Activated CD8-positive, alpha-beta memory T cell treated with anti-CD3 and anti-CD28 coated beads, Interleukin-2, amount 10 ng/mL, durations not matched to agents 7 days and 5 days (primary cell): Measurements from ENCODE around the gene RNF121. TPM values are rescaled to one million over a fixed set of nuclear protein-coding genes. Genes with fewer than 3 reads are reported as not detected.

ENCODE experiments used
- ATAC-seq: fragments of 150-1000 bp; cut with Tn5 transposase; one replicate; pipeline ENCODE4 v1.10.0; 2021; ENCODE audit warnings: moderate library complexity
- CTCF ChIA-PET: fragments of 350-600 bp; sonication (Branson Sonifier 250); formaldehyde crosslinking; loops from one replicate; lab custom pipeline; 2021; ENCODE audit warnings: antibody characterized with exemption; lab: Charles Lee
- DNase-seq: peaks from one replicate; pipeline ENCODE4 v3.0.0-alpha.2; 2020
- H3K27ac Mint-ChIP-seq: one replicate; pipeline ENCODE4 v1.8.0; 2021; ENCODE audit warnings: mild to moderate bottlenecking, mixed read lengths
- H3K27me3 Mint-ChIP-seq: one replicate; pipeline ENCODE4 v1.8.0; 2021; ENCODE audit warnings: mixed read lengths
- H3K36me3 Mint-ChIP-seq: one replicate; pipeline ENCODE4 v1.8.0; 2021; ENCODE audit warnings: mild to moderate bottlenecking, mixed read lengths
- H3K4me1 Mint-ChIP-seq: one replicate; pipeline ENCODE4 v1.8.0; 2021; ENCODE audit warnings: mixed read lengths
- H3K4me3 Mint-ChIP-seq: one replicate; pipeline ENCODE4 v1.8.0; 2021; ENCODE audit warnings: mild to moderate bottlenecking, moderate library complexity, mixed read lengths
- H3K9me3 Mint-ChIP-seq: one replicate; pipeline ENCODE4 v1.8.0; 2022; ENCODE audit warnings: low read depth, mixed read lengths
- total RNA-seq, 2 experiments: library from RNA; stranded (reverse); gene quantifications; one replicate each; pipeline ENCODE4 v1.2.3, GENCODE V29; 2021

The RNF121 gene
- total RNA-seq, 2 experiments from 2014 or later = 30.7 to 38.7 TPM

DNA sequence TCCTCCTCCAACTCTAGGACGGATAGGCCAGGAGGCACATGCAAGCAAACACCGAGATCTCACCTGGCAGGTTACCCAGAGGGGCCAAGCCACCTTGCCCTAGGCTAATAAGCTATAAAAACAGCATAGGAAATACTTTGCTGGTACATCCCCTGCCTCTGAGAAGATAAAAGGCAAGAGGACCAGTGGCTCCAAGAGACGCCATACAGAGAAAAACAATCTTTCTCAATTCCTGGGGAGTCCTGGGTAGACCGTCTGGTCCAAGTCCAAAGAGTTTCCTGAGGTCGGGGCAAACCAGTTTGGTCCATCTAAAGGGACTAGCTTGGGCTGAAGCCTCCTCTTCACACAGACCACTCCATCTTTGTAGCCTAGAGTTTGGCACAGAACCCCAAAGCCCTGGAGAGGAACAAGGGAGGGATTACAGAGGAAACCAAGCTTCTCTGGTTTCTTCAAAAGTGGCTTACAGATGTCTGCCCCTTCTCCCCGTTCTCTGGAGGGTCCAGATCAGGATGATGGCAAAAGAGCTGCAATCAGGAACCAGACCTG is 111.1 kb downstream of the RNF121 start:
- H3K27ac Mint-ChIP-seq = no peak overlapping the region
- CTCF ChIA-PET = interaction anchor here (0.8 to 3.7 kb wide), 12 partner anchors 9 to 395 kb away, joined by 3 to 30 read pairs (median 4); partner anchors contain the start of gene CLPB
- DNase-seq (no peak), ATAC-seq (no peak)
- H3K36me3 Mint-ChIP-seq = peaks cover 21% of the 10 kb centered on the region
- no peaks in the 10 kb centered on the region for H3K27me3 Mint-ChIP-seq
- H3K9me3 Mint-ChIP-seq = no peaks in the 10 kb centered on the region
- no peak overlapping the region for H3K4me3 Mint-ChIP-seq
- peaks cover 11% of the 10 kb centered on the region for H3K4me1 Mint-ChIP-seq

DNA sequence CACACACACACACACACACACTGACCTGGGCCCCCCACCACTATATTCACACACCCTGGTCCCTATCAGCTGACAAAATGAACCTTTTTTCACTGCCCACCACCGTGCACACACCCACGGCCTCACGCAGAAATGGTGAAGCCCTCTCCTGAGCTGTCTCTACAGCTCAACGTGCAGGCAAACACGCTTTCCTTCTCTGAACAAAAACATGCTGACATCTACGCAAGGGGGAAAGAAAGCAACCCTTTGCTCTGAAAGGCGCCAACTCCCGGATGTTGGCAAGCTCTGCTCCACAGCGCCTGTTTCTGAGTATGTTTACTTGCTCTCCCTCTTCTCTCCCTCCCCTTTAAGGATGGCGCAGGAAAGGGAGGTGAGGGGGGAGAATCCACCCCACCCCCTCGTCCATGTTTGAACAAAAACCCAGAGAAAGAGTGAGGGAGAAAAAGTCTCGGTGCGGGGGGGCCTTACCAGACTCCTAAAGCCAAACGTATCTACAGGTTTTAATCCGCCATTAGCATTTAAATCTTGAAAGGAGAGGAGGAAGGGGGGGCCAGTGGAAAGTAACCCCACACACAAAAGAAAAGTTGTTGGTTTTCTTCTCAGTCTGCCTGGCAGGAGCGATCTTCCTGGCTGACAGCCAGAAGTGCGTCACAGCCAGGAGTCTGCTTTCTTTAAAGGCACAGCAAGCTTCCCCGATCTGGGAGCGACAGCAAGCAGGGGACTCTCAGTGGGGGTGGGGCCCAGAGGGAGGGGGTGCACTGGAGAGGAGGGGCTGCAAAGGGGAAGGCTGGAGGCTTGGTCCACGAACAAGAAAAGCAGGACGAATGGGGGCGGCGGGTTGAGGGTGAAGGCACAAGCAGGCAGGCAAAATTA is 111.9 kb downstream of the RNF121 start:
- peaks cover 11% of the 10 kb centered on the region for H3K4me1 Mint-ChIP-seq
- no peak overlapping the region for H3K4me3 Mint-ChIP-seq
- H3K36me3 Mint-ChIP-seq = peaks cover 16% of the 10 kb centered on the region
- no peaks in the 10 kb centered on the region for H3K27me3 Mint-ChIP-seq
- no peaks in the 10 kb centered on the region for H3K9me3 Mint-ChIP-seq
- no peak overlapping the region for H3K27ac Mint-ChIP-seq
- DNase-seq (peak; percentile 72), ATAC-seq (peak; percentile 76)
- CTCF ChIA-PET = interaction anchor here (0.7 to 3.7 kb wide), 13 partner anchors 8 to 394 kb away, joined by 3 to 30 read pairs (median 3); partner anchors contain the start of gene CLPB

DNA sequence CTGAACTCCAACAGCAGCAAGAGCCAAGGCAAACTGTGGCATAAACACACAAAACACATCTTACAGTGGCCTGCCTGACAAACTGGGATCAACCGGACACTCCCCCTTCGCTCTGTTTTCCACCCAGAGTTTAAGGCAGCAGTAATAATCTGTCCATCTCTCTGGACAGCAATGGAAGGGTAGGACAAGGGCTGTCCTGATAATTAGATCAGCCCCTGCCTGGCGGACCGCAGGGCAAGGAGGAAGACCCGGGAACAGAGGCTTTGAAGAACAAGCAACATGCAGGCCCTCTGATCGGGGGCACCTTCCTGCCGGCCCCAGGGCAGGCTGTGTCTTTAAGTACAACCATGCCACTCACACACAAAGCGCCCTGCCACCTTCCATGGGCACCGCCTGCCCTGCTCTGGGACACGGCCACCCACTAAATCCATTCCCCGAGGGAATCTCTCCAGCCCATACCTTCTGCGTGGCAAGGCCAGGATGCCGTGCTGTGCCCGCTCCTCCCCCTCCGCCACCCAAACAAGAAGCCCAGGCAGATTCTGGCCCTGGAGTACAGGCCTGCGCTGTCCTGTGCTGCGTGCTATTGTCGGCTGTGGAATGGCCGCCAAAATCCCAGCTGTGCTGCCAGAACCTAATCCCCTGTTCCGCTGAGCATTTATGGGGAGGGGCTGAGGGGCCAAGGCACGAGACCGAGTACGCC is 112.7 kb downstream of the RNF121 start:
- Mint-ChIP-seq H3K4me3 (no peak overlapping the region), H3K27ac (no peak overlapping the region), H3K27me3 (no peaks in the 10 kb centered on the region), H3K4me1 (peaks cover 11% of the 10 kb centered on the region), H3K9me3 (no peaks in the 10 kb centered on the region), H3K36me3 (peaks cover 14% of the 10 kb centered on the region)
- CTCF ChIA-PET = interaction anchor here (0.8 to 1.3 kb wide), 4 partner anchors 9 to 103 kb away, joined by 3 to 4 read pairs (median 3); no protein-coding TSS in a partner anchor
- peak; percentile 46 for DNase-seq
- peak; percentile 38 for ATAC-seq

DNA sequence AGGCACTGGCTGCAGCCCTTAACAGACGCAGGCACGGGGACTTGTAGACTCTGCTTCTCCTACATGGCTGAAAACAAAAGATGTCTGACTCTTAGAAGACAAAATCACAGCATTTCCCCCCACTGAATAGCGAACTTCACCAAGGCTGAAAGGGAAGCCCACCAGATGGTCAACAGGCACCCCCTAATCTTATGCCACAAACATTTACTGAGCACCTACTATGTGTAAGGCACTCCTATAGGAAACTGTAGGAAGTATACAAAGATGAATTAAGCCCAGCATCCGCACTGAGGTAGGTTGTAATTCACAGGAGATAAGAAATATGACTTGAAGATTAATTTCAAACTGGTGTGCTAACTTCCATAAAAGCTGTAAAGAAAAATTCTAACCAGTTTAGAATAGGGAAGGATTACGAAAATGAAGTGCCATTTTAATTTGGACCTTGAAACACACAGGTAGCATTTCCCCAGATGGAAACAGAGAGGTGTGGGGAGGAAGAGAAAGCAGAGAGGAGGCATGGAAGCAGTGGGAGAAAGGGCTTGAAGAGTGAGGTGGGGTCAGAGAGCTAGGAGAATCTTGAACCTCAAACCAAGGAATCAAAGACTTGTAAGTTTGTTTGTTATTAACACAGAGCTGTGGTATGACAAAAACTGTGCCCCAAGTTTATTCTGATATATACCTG is 113.4 kb downstream of the RNF121 start:
- H3K36me3 Mint-ChIP-seq = peaks cover 8% of the 10 kb centered on the region
- no peak for ATAC-seq
- no peak for DNase-seq
- CTCF ChIA-PET = interaction anchor here (1.1 to 1.3 kb wide), 4 partner anchors 10 to 102 kb away, joined by 3 to 4 read pairs (median 3); no protein-coding TSS in a partner anchor
- H3K4me1 Mint-ChIP-seq = peaks cover 11% of the 10 kb centered on the region
- no peak overlapping the region for H3K27ac Mint-ChIP-seq
- no peak overlapping the region for H3K4me3 Mint-ChIP-seq
- no peaks in the 10 kb centered on the region for H3K27me3 Mint-ChIP-seq
- H3K9me3 Mint-ChIP-seq = no peaks in the 10 kb centered on the region

DNA sequence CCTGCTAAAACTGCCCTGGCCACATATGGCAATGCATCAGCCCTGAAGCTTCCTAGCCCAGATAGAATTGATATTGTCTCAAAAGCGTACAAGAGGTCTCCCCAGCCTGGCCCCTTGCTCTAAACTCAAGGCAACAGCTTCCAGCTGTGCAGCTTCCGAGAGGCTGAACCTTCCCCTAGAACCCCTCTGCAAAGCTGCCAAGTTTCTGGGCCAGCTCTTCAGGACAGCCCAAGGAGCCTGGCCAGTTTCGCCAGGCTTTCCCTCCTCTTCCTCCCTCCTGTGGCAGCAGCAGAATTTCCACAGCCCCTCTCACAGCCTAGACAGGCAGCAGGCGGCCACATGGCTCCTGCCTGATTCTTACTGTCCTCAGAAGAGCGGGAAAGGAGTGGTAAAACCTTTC is 117.0 kb downstream of the RNF121 start:
- Mint-ChIP-seq H3K9me3 (no peaks in the 10 kb centered on the region), H3K36me3 (peaks cover 20% of the 10 kb centered on the region), H3K27me3 (no peaks in the 10 kb centered on the region), H3K4me3 (no peak overlapping the region), H3K27ac (no peak overlapping the region), H3K4me1 (peaks cover 6% of the 10 kb centered on the region)
- DNase-seq (no peak), ATAC-seq (no peak)
- CTCF ChIA-PET = no interaction called here

Other genes with a start within 250 kb of the RNF121 start
- not detected for gene DEFB108B, start 95.8 kb upstream of the RNF121 start, total RNA-seq
- not detected for gene DEFB131B, start 50.6 kb upstream of the RNF121 start, total RNA-seq
- 10 to 100 TPM; 14.8 to 23.1 TPM for gene XNDC1N, start 452 bp upstream of the RNF121 start, total RNA-seq
- 10 to 100 TPM in 1 of 2 experiments, 1 to 10 TPM in 1; 7.0 to 11.2 TPM for gene IL18BP, start 69.9 kb downstream of the RNF121 start, total RNA-seq
- 100 to 1,000 TPM; 156 to 221 TPM for gene NUMA1, start 151.5 kb downstream of the RNF121 start, total RNA-seq
- gene LRRC51, start 151.8 kb downstream of the RNF121 start, total RNA-seq = 1 to 10 TPM; 4.0 to 9.2 TPM
- 10 to 100 TPM; 63.4 to 66.5 TPM for gene LAMTOR1, start 174.3 kb downstream of the RNF121 start, total RNA-seq
- gene TOMT, start 176.9 kb downstream of the RNF121 start, total RNA-seq = under 1 TPM in 1 of 2 experiments, not detected in 1; 0.23 TPM
- gene ANAPC15, start 183.6 kb downstream of the RNF121 start, total RNA-seq = 10 to 100 TPM; 53.8 to 63.6 TPM
- not detected for gene FOLR3, start 206.7 kb downstream of the RNF121 start, total RNA-seq